HG03159 (cell line): ENCODE measurements around the gene CCL16.

Experiments used
- ATAC-seq: cut with Tn5 transposase; IDR thresholded peaks from one replicate; pipeline ENCODE4 v1.9.1; 2021; ENCODE audit warnings: mild to moderate bottlenecking, moderate library complexity; ENCODE audit not compliant: unreplicated experiment

Gene CCL16

GRCh38 chr17:35986643-35987042, 5.3 kb upstream of the CCL16 start, which contains the start of gene CCL14:
Gene CCL14 (minus strand): TSS chr17:35986729. CDS start chr17:35986649, 80 bp downstream.
- no peak for ATAC-seq

- no peak for ATAC-seq
Measured at GRCh38 chr17:35984140-35984539, 2.8 kb upstream of the CCL16 start.

- no peak for ATAC-seq
Measured at GRCh38 chr17:35982409-35983191, 1.3 kb upstream of the CCL16 start.

DNA sequence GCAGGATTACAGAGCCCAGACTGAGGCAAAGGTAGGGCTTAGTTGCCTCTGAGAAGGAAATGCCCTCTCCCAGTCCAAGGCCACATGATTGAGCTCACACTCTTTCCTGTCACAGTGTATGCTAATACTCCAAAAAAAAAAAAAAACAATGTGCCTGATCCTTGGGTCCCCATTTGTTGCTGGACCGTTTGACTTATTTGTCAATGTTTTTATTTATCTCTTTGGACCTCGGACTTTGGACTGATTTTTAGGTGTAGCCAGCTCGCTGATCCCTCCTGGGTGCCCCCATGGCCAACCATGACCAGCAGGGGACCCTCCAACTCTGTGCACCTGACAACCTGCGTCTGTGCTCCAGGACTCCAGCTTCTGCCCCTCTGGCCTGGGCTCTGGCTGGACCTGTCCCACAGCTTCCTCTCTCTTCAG, 622 bp upstream of the CCL16 start:
- ATAC-seq: no peak

- no peak for ATAC-seq
Measured at GRCh38 chr17:35978346-35978745, 3.0 kb downstream of the CCL16 start.

DNA sequence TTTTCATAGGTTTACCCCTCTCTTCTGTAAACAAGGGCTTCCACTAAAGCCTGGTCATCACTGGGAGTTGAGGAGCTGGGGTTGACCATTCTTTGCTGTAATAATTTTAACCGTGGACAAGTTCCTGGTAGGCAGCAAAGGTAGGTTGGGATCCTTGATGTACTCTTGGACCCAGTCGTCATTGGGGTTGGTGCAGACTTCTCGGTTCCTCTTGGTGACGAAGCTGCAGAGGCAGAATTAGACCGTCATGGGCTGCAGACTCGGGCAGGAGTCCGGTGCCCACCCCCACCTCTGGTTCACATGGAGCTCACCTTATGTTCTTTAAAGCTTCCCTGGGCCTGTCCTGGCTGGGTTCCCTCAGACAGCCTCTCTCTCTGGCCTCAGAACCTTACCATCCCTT, 3.8 kb downstream of the CCL16 start:
- no peak for ATAC-seq

DNA sequence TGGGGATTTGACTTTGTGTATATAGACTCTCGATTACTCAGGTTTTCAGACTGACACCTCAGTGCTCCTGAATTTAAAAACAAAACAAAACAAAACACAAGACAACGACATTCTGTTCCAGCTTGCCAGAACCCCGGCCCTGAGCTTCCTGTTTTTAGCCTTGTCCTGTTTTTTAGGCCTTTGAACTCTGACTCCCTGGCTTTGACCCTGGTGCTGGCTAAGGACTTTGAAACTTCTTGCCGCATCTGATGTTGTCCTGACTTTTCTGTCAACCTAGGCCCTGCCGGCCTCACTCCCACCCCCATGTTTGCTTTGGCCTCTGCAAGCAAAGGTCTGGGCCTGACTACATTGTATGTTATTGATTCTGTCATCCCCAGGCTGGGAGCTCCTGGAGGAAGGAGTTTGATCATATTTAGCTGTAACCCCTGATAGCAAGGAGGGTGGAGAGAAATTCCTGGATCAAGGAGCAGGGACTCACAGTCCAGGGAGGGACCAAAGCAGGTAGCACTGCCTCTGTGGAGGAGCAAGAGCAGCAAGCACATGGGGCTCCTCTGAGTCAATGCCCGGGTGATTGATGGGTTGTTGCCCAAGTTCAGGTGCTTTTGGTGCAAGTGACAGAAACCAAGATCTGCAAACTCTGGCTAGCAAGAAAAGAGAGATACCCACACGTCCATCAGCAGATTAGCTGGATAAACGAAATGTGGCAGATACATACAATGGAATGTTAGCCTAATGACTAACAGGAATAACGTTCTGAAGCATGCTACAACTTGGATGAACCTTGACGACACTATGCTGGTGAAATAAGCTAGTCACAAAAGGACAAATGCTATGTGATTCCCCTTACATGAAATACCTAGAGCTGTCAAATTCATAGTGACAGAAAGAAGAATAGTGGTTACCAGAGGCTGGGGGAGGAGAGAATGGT, 7.7 kb downstream of the CCL16 start:
- no peak for ATAC-seq

DNA sequence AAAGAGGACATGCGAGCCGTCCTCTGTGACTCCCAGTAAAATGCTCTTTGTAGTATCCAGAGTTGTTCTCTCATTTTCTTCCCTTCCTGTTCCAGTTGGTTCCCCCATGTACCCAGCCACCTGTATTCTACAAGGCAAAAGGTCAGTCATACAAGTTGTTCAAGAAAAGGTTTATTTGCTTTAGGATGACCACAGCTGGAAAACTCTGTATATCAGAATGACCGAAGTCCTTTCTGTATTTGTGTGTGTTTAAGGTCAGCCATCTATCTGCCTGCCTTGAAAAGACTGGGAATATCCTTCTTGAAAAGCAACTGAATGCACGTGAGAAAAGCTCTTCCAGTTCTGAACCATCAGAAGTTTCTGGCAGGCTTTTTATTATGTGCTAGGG, 8.4 kb downstream of the CCL16 start:
- ATAC-seq: no peak

DNA sequence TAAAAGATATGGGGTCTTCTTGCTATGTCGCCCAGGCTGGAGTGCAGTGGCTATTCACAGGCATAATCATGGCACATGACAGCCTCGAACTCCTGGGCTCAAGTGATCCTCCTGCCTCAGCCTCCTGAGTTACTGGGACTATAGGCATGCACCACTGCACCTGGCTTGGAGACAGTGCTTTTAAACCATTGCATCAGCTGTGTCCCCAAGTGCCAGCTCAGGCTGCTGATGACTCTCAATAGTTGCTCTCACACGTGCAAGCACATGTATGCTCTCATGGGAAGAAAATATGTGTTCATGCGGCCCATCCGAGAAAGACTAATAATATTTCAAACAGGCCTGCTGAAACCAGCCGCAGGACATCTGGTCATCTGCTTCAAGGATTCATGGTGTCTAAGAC, 8.8 kb downstream of the CCL16 start:
- ATAC-seq: no peak

- no peak for ATAC-seq
Measured at GRCh38 chr17:35972066-35972465, 9.2 kb downstream of the CCL16 start.

DNA sequence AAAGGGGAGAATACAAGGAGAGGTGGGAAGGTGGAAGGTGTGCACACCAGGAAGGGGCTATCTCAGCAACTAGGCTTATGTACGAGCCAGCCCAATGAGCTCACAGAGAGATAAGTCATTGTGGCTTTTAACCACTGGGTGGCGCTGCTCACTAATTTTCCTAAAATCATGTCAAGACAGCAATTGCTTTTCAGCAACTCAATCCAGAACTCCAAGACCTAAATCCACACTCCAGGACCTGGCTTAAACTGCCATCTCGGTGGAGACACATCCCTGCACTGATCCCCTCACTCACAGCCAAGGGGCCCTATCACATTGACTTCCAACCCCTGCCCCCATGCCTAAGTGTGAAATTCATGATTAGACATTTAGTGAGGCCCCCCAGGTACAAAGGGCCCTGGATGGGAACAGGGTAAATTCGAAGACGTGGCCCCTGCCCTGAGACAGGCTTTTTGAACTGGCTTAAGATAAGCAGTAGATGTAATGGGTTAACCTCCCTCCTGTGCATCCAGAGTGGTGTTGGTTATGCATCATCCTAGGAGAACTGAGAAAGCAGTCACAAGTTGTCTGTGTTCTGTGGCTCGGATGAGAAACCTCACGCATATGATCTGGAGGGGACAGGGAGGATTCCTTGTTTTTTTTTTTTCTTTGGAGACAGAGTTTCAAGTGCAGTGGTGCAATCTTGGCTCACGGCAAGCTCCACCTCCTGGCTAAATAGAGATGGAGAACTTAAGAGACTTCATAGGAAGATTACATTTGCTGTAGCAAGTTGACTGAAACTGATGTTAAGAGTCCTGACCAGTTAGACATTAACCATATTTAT, 11.5 kb downstream of the CCL16 start:
- ATAC-seq: no peak

DNA sequence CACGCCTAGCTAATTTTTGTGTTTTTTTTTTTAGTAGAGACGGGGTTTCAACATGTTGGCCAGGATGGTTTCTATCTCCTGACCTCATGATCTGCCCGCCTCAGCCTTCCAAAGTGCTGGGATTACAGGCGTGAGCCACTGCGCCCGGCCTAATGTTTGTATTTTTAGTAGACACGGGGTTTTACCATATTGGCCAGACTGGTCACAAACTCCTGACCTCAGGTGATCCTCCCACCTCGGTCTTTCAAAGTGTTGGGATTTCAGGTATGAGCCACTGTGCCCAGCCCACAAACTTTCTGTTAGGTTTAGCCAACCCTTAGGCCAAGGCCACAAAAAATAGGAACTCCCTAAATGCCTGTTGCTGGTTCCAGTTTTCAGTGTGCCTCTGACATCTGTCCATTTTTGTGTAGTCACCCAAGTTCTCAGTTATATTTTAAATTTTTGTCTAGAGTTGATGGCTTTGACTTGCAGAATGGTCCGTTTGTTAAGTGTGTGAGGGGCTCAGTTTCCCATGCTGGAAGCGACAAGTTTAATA, 12.7 kb downstream of the CCL16 start:
- ATAC-seq: no peak

DNA sequence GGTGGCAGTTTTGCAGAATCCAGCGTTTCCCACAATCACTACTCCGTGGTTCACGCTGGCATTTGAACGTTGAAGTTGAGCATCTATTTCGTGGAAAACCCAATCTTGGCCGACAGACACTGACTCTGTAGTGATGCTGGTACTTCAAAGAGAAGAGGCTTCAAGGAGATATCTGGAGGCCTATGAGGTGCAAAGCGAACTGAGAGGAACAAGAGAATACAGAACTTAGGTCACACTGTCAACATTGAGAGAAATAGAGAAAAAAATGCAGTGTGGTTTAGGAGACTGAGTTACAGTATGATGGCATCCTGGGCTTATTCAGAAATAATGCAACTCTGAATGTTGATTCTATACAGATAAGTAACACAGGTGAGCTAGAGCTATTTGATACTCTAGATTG, 16.0 kb downstream of the CCL16 start:
- ATAC-seq: no peak

- ATAC-seq: no peak
Measured at GRCh38 chr17:35963663-35964062, 17.6 kb downstream of the CCL16 start.

GRCh38 chr17:35953720-35954119, 27.6 kb downstream of the CCL16 start:
- ATAC-seq: no peak

GRCh38 chr17:35949401-35949800, 31.9 kb downstream of the CCL16 start:
- ATAC-seq: no peak

- no peak for ATAC-seq
Measured at GRCh38 chr17:35948092-35948491, 33.2 kb downstream of the CCL16 start.

GRCh38 chr17:35947156-35947585, 34.1 kb downstream of the CCL16 start:
- no peak for ATAC-seq

GRCh38 chr17:35944151-35944550, 37.1 kb downstream of the CCL16 start:
- ATAC-seq: no peak

DNA sequence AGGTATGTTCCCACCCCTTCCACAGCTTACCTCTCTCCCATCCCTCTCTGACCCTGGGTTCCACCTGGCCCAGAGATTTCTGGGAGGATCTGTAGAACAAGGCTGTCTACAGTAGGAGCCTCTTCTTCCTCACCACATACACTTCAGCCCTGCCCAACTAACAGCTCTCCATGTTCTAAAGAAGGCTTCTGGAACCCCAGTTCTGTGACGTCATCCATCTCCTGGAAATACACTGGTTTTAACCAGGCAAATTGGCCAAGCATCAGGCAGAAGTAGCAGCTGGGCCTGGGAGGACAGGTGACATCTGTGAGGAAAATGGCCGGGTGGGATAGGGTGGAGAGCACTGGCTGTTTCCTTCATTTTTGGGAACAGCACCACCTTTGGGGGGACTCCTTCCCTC, 37.8 kb downstream of the CCL16 start, which contains the start of gene LYZL6:
TSS of gene LYZL6 (minus strand) at position 177 of the 400 bp plus-strand sequence. CDS start 4,357 bp downstream, outside the sequence.
- ATAC-seq: no peak
